ENCODE measurements around the gene BMP10. TPM values are rescaled to one million over a fixed set of nuclear protein-coding genes. Genes with fewer than 3 reads are reported as not detected.

The BMP10 gene
- total and polyA plus RNA-seq, 2 experiments from 2014 or later = 0.35 to 0.95 TPM

DNA sequence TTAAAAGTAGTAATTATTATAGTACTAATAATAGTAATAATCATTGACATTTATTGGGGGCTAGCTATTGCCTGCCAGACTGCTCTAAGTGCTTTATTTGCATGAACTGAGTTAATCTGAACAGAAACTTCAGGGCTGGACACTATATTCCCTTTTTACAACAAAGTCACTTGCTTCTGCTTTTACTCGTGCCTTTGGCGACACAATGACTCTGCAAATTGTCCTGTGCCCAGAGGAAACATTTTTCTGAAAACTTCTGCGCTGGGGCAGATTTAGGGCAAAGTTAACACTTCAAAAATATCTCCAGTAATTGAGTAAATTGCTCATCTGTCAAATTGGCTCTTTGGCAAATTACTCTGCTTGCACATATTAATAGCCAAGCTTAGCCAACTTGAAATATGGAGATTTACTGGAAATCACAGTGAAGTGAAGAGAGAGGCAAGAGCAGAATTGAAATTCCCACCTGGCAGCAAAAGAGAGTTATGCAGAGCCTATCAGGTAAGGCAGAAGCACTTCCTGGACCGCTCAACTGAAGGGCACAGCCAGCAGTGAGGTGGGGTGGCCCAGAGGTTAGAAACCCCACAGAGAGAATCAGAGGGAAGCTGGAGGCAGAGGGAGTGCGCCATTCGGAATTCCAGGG is 36.3 kb downstream of the BMP10 start:
- TF ChIP-seq, protein P1, sequence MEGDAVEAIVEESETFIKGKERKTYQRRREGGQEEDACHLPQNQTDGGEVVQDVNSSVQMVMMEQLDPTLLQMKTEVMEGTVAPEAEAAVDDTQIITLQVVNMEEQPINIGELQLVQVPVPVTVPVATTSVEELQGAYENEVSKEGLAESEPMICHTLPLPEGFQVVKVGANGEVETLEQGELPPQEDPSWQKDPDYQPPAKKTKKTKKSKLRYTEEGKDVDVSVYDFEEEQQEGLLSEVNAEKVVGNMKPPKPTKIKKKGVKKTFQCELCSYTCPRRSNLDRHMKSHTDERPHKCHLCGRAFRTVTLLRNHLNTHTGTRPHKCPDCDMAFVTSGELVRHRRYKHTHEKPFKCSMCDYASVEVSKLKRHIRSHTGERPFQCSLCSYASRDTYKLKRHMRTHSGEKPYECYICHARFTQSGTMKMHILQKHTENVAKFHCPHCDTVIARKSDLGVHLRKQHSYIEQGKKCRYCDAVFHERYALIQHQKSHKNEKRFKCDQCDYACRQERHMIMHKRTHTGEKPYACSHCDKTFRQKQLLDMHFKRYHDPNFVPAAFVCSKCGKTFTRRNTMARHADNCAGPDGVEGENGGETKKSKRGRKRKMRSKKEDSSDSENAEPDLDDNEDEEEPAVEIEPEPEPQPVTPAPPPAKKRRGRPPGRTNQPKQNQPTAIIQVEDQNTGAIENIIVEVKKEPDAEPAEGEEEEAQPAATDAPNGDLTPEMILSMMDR (IDR thresholded peaks at IDR 0.05; ENCODE audit: low read depth, low read length) = no peak
- Histone ChIP-seq H3K4me1 (ENCODE audit: low read depth) (peaks cover 6% of the 10 kb centered on the region), H3K4me3 (no peak overlapping the region), H3K27me3 (no peaks in the 10 kb centered on the region), H3K36me3 (no peaks in the 10 kb centered on the region), H3K27ac (no peak overlapping the region), H3K9me3 (ENCODE audit: low read depth) (no peaks in the 10 kb centered on the region)
- DNase-seq (ENCODE audit: low read depth in 1 of 2, low spot score in 1 of 2) = no peak

- no peaks in the 10 kb centered on the region for H3K9me3 ChIP-seq (ENCODE audit: low read depth)
- H3K4me1 ChIP-seq (ENCODE audit: low read depth) = peaks cover 6% of the 10 kb centered on the region
- no peak overlapping the region for H3K27ac ChIP-seq
- no peaks in the 10 kb centered on the region for H3K27me3 ChIP-seq
- DNase-seq (ENCODE audit: low read depth in 1 of 2, low spot score in 1 of 2) = no peak
- TF ChIP-seq, protein P1 (IDR thresholded peaks at IDR 0.05; ENCODE audit: low read depth, low read length) = no peak
- H3K36me3 ChIP-seq = no peaks in the 10 kb centered on the region
- H3K4me3 ChIP-seq = no peak overlapping the region
Observed at GRCh38 chr2:68833162-68833561, 38.0 kb downstream of the BMP10 start.

DNA sequence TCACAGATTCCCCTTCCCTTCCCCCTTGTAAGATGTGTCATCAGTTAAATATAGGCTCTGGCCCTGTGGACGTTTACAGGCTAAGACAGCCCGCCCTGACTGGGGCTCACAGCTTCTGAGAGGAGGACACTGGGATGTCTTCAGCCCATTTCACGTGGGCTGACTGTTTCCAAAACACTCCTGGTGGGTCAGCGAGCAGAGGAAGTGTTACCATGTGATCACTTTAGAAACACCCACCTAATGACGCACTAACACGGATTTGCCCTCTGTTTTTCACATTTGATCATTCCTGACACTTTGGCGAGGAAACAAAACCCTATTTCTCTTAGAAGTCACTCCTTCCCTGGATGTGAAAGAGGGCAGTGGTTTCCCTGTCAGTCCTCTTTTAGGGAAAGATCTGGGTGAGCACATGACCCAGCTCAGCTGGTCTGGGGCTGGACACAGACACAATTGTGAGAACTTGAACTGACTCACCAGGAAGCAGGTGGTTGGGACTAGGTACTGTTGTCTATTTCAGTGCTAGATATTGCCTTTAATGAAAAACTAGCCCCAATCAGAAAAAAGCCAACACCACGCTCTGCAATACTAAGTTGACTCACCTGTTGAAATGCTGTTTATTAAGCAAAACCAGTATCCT is 38.8 kb downstream of the BMP10 start:
- TF ChIP-seq, protein P1 (IDR thresholded peaks at IDR 0.05; ENCODE audit: low read depth, low read length) = no peak
- Histone ChIP-seq H3K36me3 (no peaks in the 10 kb centered on the region), H3K4me3 (no peak overlapping the region), H3K27me3 (no peaks in the 10 kb centered on the region), H3K27ac (no peak overlapping the region), H3K9me3 (ENCODE audit: low read depth) (no peaks in the 10 kb centered on the region), H3K4me1 (ENCODE audit: low read depth) (peaks cover 6% of the 10 kb centered on the region)
- DNase-seq (ENCODE audit: low read depth in 1 of 2, low spot score in 1 of 2) = peak; percentile 13 to 86

GRCh38 chr2:68831686-68832232 is 39.4 kb downstream of the BMP10 start:
- Histone ChIP-seq H3K4me1 (ENCODE audit: low read depth) (peaks cover 6% of the 10 kb centered on the region), H3K36me3 (no peaks in the 10 kb centered on the region), H3K9me3 (ENCODE audit: low read depth) (no peaks in the 10 kb centered on the region), H3K27ac (no peak overlapping the region), H3K27me3 (no peaks in the 10 kb centered on the region), H3K4me3 (no peak overlapping the region)
- DNase-seq (ENCODE audit: low read depth in 1 of 2, low spot score in 1 of 2) = peak in 1 of 2 donors; percentile 60
- TF ChIP-seq, protein P1 (IDR thresholded peaks at IDR 0.05; ENCODE audit: low read depth, low read length) = no peak

- no peak overlapping the region for H3K4me3 ChIP-seq
- H3K36me3 ChIP-seq = no peaks in the 10 kb centered on the region
- no peaks in the 10 kb centered on the region for H3K9me3 ChIP-seq (ENCODE audit: low read depth)
- no peak for DNase-seq (ENCODE audit: low read depth in 1 of 2, low spot score in 1 of 2)
- TF ChIP-seq, protein P1 (IDR thresholded peaks at IDR 0.05; ENCODE audit: low read depth, low read length) = no peak
- H3K4me1 ChIP-seq (ENCODE audit: low read depth) = peaks cover 6% of the 10 kb centered on the region
- no peak overlapping the region for H3K27ac ChIP-seq
- H3K27me3 ChIP-seq = no peaks in the 10 kb centered on the region
Observed at GRCh38 chr2:68829749-68830148, 41.4 kb downstream of the BMP10 start.
